NCI-H2171 treated with DMSO at 0.1 percent for 48 hours (cell line): ENCODE measurements around the gene VASP.

Experiments
- DNase-seq: peaks from one replicate; lab custom pipeline; 2025; lab: John Stamatoyannopoulos, UW

The VASP gene

DNA sequence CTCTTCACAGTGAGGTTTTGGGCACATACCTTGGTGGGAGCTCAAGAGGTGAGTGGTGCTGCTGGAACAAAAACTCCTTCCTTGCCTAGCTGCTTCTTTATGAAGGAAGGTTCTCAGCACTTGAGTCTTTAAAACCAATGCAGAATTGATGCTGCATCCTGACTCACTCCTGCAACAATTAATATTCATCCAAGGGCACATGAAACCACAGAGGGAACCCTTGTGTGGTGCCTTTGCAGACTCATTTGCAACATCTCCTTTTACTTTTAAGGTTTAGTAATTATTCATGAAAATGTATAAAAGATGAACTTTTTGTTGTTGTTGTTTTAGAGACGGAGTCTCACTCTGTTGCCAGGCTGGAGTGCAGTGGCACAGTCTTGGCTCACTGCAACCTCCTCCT, 47.2 kb downstream of the VASP start:
- DNase-seq: no peak

DNA sequence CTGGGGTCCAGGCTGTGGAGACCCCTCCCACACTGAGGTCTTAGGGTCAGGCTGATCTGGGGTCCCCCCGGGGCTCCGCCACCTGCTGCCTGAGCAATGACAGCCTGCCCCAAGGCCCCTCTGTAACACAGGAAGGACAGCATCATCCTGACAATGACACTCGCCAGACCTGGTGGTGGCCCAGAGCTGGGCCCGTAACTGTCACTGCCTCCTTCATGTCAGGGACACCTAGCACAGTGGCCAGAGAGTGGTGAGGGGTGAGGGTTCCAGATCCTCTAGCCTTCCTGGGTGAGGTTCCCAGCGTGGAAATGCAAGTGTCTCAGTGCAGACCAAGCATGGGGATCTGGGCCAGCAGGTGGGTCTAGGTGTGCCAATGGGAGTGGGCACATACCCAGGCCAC, 49.6 kb downstream of the VASP start:
- DNase-seq: no peak

DNA sequence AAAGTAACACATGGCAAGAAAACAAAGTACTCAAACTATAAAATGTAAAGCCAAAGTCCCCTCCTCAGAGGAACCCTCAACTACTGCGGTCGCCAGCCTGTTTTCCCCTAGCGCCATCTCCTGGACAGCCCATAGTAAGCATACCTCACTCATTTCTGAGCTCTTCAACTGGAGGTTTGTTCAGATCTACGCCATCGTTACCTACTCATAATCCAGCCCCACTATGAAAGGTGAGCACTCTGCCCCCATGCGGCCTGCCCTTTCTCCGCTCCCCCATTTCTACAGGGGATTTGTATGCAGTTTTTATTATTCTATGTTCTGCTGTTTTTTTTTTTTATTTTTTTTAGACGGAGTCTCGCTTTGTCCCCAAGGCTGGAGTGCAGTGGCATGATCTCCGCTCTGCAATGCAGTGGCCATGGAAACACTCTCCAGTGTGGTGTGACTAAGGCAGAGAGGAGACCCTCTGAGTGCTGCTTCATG, 51.2 kb downstream of the VASP start:
- peak; percentile 8 for DNase-seq

DNA sequence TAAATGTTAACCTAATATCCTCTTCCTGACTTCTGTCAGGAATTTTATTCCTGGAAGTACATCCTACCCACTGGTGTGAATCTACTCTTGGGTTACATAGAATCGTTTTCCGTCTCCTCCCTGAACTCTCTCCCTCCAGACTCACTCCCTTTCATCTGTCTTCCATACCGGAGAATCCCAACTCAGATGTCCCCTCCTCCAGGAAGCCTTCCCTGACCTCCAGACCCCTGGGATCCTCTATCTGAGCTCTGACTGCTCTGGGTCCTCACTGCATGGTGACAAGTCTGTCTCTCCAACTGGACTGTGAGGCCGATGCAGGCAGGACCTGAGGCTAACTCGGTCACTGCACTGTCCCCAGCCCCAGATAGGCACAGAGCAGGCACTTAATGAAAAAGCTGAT, 52.8 kb downstream of the VASP start:
- no peak for DNase-seq

DNA sequence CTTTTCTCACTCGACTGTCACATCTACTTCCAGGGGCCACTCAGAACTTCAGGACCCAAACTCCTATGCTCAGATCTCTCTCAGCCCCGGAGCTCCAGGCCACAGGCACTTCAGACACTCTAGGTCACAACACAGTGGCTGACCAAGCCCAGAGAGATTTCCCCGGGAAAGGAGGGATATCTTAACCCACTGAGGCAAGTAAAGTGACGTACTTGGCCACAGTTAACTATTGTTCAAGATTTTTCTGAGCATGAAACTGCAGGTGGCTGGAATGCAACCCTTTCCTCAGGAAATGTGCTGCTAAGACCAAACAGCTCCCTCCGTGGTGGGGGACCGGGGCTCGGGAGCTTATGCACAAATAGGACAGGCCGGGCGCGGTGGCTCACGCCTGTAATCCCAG, 53.4 kb downstream of the VASP start:
- DNase-seq: no peak

DNA sequence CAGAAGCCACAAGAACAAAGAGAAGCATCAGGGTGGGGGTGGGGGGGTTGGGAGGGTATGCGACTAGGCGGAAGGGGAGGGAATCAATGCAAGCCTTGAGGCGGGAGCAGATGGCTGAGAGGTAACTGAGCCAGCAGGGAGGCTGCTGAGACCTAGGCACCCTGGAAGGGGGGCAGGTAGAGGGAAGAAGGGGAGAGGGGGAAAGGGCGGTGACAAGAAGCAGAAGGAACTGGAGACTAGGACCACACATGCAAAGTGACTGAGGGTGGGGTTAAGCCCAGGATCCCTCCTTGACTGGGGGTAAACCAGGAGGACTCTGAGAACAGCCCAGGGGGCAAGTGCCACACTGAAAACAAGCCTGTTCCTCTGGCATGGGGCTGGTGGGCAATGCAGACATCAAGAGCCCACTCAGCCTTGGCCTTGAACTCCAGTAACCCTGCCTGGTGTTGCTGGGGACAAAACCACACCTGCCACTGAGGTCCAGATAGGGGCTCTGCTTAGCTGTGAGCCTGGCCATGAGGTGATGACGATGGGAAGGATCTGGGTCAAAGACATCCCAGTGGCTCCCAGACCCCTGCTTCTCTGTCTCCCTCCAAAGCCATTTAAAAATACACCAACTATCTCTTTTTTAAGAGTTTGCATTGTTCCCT, 57.0 kb downstream of the VASP start:
- DNase-seq: peak; percentile 88

DNA sequence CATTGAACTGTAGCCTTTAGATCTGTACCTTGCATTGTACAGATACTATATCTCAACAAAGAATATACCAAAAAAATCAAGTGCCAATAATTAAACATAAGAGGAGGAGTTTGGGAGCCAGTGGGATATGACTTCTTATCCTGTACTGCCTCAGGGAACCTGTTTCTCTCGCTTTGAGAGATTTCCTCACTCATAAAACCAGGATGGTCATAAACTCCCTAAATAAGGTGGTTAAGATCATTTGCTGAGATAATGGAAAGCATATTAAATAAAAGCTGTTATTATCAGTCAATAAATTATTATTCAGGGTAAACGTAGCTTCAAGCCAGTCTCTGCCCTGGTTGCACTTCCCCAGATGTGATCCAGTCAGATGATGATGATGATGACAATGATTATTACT, 60.3 kb downstream of the VASP start:
- DNase-seq: no peak

DNA sequence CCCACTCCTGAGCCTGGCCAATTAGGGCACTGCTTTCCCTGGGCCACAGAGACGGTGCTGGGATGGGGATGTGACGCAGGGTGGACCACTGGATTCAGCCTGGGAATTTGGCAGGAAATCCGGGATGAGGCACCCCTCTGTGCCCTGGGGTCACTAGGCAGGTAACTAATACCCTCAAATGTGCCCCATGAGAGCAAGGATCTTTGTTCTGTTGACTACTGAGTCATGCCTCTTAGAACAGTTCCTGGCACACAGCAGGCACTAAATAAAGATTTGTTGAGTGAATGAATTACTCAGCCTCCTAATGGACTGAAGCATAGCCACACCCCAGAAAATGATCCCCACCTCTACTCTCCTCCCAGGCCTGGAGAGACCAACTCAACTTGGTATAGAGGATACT, 61.5 kb downstream of the VASP start:
- DNase-seq: no peak

DNA sequence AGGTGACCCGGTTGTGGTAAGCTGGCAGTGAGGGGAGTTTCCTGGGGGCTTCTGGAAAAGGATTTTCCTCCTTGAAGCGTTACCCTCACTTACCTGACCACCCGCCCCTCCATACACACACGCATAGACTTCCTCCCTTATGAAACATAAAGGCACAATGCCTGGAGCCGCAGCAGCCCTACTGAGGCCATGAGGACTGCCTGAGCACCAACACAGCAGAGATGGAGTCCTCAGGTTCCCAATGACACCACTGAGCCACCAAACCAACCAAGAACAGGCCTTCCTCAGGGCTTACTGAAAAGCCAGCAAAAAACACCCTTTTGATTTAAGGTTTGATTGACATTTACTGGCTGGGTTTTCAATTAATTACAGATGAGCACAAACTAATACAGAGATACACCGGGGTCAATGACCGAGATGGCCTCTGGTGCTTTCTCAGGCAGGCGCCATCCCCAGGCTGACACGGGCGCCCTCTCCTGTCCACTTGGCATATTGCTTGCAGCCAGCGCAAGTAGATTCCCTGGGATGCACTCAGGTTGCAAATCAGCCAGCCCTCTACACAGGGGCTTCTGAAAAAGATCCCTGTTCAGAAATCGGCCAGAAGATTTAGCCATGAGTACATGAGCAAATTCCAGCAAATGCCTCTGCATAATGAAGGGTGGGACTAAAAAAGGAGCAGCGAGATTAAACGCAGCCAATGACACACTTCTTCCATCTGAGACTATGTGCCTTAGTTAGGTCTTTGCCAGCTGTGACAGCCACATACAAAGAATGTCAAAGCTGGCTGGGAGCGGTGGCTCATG, 62.5 kb downstream of the VASP start:
- peak; percentile 19 for DNase-seq

DNA sequence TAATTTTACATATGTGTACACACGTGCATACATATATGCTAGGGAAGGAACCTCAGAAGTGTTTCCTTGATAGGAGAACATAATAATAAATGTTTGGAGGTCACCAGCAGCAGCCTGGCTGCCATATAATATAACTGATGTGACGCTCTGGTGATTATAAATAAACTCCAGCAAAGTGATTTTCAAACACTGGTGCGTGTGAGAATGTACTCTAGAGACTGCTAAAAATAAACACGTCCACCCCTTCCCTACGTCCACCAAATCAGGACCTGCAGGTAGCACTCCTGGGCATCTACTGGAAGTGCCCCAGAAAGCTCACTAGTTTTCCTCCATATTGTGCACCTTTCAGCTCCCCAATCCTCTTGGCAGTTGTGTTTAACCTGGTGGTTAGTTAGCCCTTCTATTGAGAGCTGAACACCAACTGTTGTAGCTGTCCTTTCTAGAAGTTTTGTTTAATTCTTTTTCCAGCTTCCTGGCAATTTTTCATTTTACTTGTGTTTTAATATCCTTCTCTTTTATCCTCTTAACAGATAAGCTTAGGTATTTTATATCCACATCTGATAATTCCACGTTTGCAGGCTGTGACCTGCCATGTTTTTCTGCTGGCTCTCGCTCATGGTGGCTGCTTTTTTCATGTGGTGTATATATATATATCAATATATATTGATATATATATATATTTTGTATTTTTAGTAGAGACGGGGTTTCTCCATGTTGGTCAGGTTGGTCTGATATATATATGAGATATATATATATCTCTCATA, 64.4 kb downstream of the VASP start:
- DNase-seq: no peak

DNA sequence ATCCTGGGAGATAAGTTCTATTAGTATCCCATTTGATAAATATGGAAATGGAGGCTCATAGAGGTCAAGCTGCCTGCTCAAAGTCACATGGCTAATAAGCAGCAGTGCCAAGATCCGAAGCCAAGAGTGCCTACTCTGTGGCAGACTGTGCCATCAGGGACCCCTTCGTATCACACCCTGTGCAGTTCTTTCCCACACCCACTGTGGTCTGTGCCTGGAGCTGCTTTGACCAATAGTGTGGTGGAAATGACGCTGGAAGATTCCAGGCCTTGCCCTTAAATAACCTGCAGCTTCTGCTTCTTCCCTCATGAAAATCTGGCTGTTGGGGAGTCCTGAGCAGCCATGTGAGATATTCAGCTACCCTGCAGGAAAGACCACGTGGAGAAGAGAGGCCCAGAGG, 67.2 kb downstream of the VASP start:
- DNase-seq: no peak

DNA sequence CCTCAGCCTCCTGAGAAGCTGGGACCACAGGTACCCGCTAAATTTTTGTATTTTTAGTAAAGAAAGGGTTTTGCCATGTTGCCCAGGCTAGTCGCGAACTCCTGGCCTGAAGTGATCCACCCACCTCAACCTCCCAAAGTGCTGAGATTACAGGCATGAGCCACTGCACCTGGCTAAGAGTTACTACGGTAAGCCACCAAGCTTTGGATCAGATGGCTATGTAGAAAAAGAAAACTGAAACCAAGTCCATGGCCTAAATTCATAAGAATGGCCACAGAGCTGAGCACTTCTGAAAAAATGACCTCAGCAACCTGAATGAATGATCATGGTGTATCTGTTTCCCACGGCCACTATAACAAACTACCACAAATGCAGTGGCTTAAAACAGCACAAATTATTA, 67.9 kb downstream of the VASP start:
- no peak for DNase-seq
